Neural crest cell (in vitro differentiated cells): ENCODE results near the gene FBLIM1. TPM values are rescaled to one million over a fixed set of nuclear protein-coding genes. Genes with fewer than 3 reads are reported as not detected.

ENCODE experiments used
- DNase-seq: peaks from one replicate; pipeline ENCODE4 v3.0.0; 2021; ENCODE audit warnings: low read depth, mixed read lengths, low spot score
- H3K27ac Mint-ChIP-seq: one replicate; pipeline ENCODE4 v1.8.0; 2021; ENCODE audit warnings: mild to moderate bottlenecking, mixed read lengths; ENCODE audit not compliant: unreplicated experiment
- H3K27me3 Mint-ChIP-seq: 2 replicates; pipeline ENCODE4 v1.8.0; 2021; ENCODE audit warnings: low read depth, mild to moderate bottlenecking, mixed read lengths
- H3K36me3 Mint-ChIP-seq: 2 replicates; pipeline ENCODE4 v1.8.0; 2021; ENCODE audit warnings: low read depth, mild to moderate bottlenecking, mixed read lengths
- H3K4me1 Mint-ChIP-seq: 2 replicates; pipeline ENCODE4 v1.8.0; 2021; ENCODE audit warnings: mixed read lengths
- H3K4me3 Mint-ChIP-seq: one replicate; pipeline ENCODE4 v1.8.0; 2021; ENCODE audit warnings: mild to moderate bottlenecking, mixed read lengths
- H3K9me3 Mint-ChIP-seq: 2 replicates; pipeline ENCODE4 v1.8.0; 2021; ENCODE audit warnings: mixed read lengths
- total RNA-seq: library from RNA; stranded (reverse); gene quantifications from 2 replicates; pipeline ENCODE4 v1.2.1, GENCODE V29; 2021
- TF ChIP-seq, protein P1 (sequence below): fragments of 200-600 bp; sonication (generic); conservative IDR thresholded peaks from 2 replicates; pipeline ENCODE4 v1.5.0; 2021; ENCODE audit warnings: antibody characterized with exemption, mild to moderate bottlenecking

Gene FBLIM1
- total RNA-seq, 1 donor from 2014 or later, result 6.2 TPM

DNA sequence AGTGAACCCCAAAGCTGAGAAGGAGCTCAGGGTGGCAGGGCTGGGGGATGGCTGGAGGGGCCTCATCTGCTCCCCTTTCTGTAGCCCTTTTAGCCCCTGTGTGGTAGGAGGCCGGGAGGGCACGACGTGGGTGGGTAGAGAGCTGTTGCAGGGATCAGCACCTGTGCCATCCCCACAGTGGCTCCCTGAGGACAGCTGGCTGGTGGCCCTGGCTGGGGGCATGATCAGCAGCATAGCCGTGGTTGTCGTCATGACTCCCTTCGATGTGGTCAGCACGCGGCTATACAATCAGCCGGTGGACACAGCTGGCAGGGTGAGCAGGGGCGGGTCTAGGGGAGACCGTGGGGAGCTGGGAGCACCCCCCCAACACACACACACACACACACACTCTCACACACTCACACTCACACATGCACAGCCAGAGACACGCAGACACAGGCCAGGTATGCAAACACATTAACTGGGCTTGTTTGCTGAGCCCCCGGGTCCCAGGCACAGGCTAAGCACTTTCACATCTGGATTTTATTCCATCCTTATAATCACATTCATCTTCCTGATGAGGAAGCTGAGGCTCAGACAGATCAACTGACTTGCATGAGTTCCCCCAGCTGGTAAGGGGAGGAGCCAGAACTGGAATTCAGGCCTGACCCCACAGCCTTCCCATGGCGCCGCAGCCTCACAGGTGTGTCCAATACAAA lies 20.0 kb upstream of the FBLIM1 start:
- Mint-ChIP-seq H3K27me3 (no peaks in the 10 kb centered on the region), H3K36me3 (no peaks in the 10 kb centered on the region), H3K27ac (no peak overlapping the region), H3K9me3 (no peaks in the 10 kb centered on the region), H3K4me1 (peaks cover 8% of the 10 kb centered on the region), H3K4me3 (no peak overlapping the region)
- DNase-seq, result no peak
- TF ChIP-seq, protein P1, sequence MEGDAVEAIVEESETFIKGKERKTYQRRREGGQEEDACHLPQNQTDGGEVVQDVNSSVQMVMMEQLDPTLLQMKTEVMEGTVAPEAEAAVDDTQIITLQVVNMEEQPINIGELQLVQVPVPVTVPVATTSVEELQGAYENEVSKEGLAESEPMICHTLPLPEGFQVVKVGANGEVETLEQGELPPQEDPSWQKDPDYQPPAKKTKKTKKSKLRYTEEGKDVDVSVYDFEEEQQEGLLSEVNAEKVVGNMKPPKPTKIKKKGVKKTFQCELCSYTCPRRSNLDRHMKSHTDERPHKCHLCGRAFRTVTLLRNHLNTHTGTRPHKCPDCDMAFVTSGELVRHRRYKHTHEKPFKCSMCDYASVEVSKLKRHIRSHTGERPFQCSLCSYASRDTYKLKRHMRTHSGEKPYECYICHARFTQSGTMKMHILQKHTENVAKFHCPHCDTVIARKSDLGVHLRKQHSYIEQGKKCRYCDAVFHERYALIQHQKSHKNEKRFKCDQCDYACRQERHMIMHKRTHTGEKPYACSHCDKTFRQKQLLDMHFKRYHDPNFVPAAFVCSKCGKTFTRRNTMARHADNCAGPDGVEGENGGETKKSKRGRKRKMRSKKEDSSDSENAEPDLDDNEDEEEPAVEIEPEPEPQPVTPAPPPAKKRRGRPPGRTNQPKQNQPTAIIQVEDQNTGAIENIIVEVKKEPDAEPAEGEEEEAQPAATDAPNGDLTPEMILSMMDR, result no peak

DNA sequence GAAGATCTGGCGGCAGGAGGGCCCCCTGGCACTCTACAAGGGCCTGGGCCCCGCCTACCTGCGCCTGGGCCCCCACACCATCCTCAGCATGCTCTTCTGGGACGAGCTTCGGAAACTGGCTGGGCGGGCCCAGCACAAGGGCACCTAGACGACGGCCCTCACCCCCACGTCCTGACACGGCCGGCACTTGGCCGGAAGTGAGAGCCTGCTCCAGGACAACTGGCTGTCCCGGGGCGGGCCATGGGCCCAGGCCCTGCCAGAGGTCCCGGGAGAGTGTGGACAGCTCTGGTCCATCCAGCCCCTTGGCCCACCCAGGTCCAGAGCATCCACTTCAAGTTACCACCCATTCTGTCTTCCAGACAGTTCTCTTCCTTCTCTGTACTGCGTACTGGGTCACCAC lies 19.3 kb upstream of the FBLIM1 start:
- H3K27ac Mint-ChIP-seq, result no peak overlapping the region
- H3K4me3 Mint-ChIP-seq, result peak overlapping the region; percentile 32
- no peaks in the 10 kb centered on the region for H3K36me3 Mint-ChIP-seq
- no peak for DNase-seq
- H3K4me1 Mint-ChIP-seq, result peaks cover 8% of the 10 kb centered on the region
- no peaks in the 10 kb centered on the region for H3K9me3 Mint-ChIP-seq
- TF ChIP-seq, protein P1, result no peak
- no peaks in the 10 kb centered on the region for H3K27me3 Mint-ChIP-seq

DNA sequence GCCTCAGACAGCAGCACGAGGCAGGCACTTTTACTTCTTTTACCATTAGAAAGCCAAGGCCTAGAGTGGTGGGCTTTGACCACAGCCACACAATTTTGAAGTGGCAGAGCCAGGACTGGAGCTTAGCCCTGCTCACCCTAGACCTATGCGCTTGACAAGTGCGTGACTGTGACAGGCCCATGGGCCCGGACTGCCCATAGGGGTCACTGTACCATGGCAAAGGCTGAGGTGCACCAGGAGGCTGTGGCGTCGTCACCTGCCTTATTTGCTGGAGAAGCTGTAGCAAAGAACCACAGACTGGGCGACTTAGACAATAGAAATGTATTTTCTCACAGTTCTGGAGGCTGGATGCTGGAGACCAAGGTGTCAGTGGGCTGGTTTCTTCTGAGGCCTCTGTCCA lies 18.9 kb upstream of the FBLIM1 start:
- peak overlapping the region; percentile 32 for H3K4me3 Mint-ChIP-seq
- TF ChIP-seq, protein P1, result peak; percentile 21
- H3K9me3 Mint-ChIP-seq, result no peaks in the 10 kb centered on the region
- no peak overlapping the region for H3K27ac Mint-ChIP-seq
- no peak for DNase-seq
- no peaks in the 10 kb centered on the region for H3K36me3 Mint-ChIP-seq
- H3K4me1 Mint-ChIP-seq, result peaks cover 8% of the 10 kb centered on the region
- no peaks in the 10 kb centered on the region for H3K27me3 Mint-ChIP-seq

DNA sequence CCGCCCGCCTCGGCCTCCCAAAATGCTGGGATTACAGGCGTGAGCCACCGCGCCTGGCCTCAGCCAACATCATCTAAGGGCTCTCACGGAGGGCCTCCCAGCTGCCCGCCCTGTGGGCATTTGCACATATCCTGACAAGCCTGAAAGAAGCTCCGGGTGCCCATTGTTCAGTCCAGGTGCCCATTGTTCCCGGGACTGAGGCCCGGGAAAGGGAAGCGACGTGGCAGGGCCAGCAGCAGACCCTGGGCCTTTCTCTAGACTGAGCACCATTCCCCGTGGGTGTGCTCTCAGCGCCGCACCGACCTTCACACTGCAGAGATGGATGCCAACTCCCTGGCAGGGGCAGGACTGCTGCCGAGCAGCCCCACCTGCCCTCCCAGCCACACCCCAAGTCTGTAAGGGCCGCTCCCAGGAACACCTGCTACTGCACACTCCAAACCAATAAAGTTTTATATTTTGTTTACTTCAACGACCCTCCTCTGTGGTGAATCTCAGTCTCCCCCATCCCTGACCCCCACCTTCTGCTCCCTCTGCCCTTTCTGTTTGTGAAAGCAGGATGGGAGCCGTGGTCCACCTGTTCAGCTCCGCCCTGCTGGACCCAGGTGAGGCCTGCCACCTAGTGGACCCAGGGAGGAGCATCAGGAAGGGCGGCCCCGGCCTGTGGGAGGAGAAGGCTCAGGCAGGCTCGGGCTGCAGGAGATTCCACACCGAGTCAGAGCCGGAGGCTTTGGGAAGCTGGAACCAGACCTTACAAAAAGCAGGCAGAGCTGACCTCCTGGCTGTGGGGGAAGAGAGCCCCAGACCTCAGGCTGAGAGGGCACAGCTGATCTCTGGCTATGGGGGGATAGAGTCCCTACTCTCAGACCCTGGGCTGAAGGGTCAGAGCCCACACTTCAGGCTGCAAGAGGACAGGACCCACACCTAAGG lies 17.4 kb upstream of the FBLIM1 start:
- TF ChIP-seq, protein P1, result peak; percentile 83
- Mint-ChIP-seq H3K27ac (no peak overlapping the region), H3K4me3 (no peak overlapping the region), H3K9me3 (no peaks in the 10 kb centered on the region), H3K4me1 (peaks cover 8% of the 10 kb centered on the region), H3K27me3 (no peaks in the 10 kb centered on the region), H3K36me3 (no peaks in the 10 kb centered on the region)
- peak; percentile 53 for DNase-seq

DNA sequence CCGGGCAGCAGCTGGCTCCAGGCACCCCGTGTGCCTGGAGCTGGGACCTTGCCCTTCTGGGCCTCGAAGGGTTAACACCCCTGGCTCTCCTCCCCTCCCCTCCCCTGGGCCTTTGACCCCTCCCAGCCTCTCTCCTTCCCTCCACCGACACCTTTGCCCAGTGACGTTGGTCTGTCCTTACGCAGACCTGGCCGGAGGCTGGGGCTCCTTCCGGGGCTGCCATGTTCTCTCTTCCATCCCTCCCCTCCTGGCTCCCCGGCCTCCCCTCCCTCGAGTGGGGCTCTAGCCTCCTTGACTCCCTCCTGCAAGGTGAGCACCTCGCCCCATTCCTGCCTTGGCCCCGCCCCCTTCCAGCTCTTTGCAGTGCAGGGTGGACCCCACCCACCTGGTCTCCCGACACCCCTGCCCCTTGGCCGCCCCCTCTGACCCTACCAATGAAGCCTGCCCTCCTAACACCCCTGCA lies 16.2 kb upstream of the FBLIM1 start, which contains the start of gene TMEM82:
Gene TMEM82, plus strand, starts transcription at position 161 of the 463 bp plus-strand sequence. Its CDS starts 61 bp downstream, at position 222.
- H3K4me1 Mint-ChIP-seq, result peaks cover 8% of the 10 kb centered on the region
- H3K4me3 Mint-ChIP-seq, result no peak within 1 kb of the TSS
- TF ChIP-seq, protein P1, result no peak
- no peak within 1 kb of the TSS for H3K27ac Mint-ChIP-seq
- H3K27me3 Mint-ChIP-seq, result no peaks in the 10 kb centered on the region
- no peak for DNase-seq
- no peaks in the 10 kb centered on the region for H3K36me3 Mint-ChIP-seq
- no peaks in the 10 kb centered on the region for H3K9me3 Mint-ChIP-seq
